ENCODE measurements around the gene GPR78.

The GPR78 gene

GRCh38 chr4:8607603-8608481 is 27.6 kb downstream of the GPR78 start:
- peaks cover 0 to 2% of the 10 kb centered on the region in 2 donors for H3K9me3 ChIP-seq (replicated peaks in 1 of 2; ENCODE audit: control insufficient read depth in 2 of 2, insufficient read depth in 1 of 2, low read depth in 1 of 2, low read length in 2 of 2)
- no peak overlapping the region for H3K9ac ChIP-seq (ENCODE audit: low read depth, low read length, poor library complexity)
- peaks cover 0 to 8% (median 0%) of the 10 kb centered on the region in 3 experiments for H3K27me3 ChIP-seq (ENCODE audit: control insufficient read depth in 3 of 3, insufficient read depth in 3 of 3, low read depth in 1 of 3, low read length in 3 of 3)
- H2BK15ac ChIP-seq (ENCODE audit: low read length) = peak overlapping the region; percentile 81
- no CpG with 5 or more reads among the region's 42 CpGs for WGBS, 2 donors (ENCODE audit: extremely low coverage in 2 of 2, insufficient read length in 2 of 2, insufficient replicate concordance in 1 of 2)
- H3K79me1 ChIP-seq (ENCODE audit: low read depth, low read length) = peaks cover 3% of the 10 kb centered on the region
- peak overlapping the region; percentile 86 for H3K23ac ChIP-seq (ENCODE audit: low read depth, low read length, poor library complexity)
- no peak overlapping the region for H2BK120ac ChIP-seq (ENCODE audit: low read depth, low read length)
- peak overlapping the region in 1 of 2 donors; percentile 35 for H3K4me3 ChIP-seq (ENCODE audit: low read length in 2 of 2)
- no peak overlapping the region for H4K91ac ChIP-seq (ENCODE audit: low read depth, low read length, poor library complexity)
- no peak overlapping the region for H2BK12ac ChIP-seq (ENCODE audit: low read length)
- H2BK5ac ChIP-seq (ENCODE audit: low read length) = no peak overlapping the region
- no peak overlapping the region for H3K4me2 ChIP-seq (ENCODE audit: insufficient read depth, low read length, poor library complexity, severe bottlenecking)
- peak overlapping the region; percentile 95 for H2AK5ac ChIP-seq (ENCODE audit: low read depth, low read length)
- H3K14ac ChIP-seq (ENCODE audit: low read length) = peak overlapping the region; percentile 27
- no peak overlapping the region for H3K4ac ChIP-seq (ENCODE audit: low read length)
- peak; percentile 70 for DNase-seq (ENCODE audit: low spot score)
- no peak overlapping the region for H4K8ac ChIP-seq (ENCODE audit: low read depth, low read length)
- peak overlapping the region; percentile 40 for H2AFZ ChIP-seq (ENCODE audit: low read length)
- H3K4me1 ChIP-seq (ENCODE audit: control insufficient read depth in 2 of 2, insufficient read depth in 1 of 2, low read depth in 1 of 2, low read length in 2 of 2) = peaks cover 0 to 4% of the 10 kb centered on the region in 2 donors
- H3K18ac ChIP-seq (ENCODE audit: low read length) = peak overlapping the region; percentile 80
- H3K36me3 ChIP-seq (replicated peaks in 1 of 2; ENCODE audit: control insufficient read depth in 2 of 2, insufficient read depth in 2 of 2, low read length in 2 of 2) = no peaks in the 10 kb centered on the region
- no peak overlapping the region for H3K27ac ChIP-seq (replicated peaks; ENCODE audit: low read length)

- Histone ChIP-seq H2BK5ac (ENCODE audit: low read length) (no peak overlapping the region), H4K91ac (ENCODE audit: low read depth, low read length, poor library complexity) (no peak overlapping the region), H2BK15ac (ENCODE audit: low read length) (no peak overlapping the region), H3K4me1 (ENCODE audit: control insufficient read depth in 2 of 2, insufficient read depth in 1 of 2, low read depth in 1 of 2, low read length in 2 of 2) (peaks cover 0 to 4% of the 10 kb centered on the region in 2 donors), H2BK120ac (ENCODE audit: low read depth, low read length) (no peak overlapping the region), H2AK5ac (ENCODE audit: low read depth, low read length) (no peak overlapping the region), H3K23ac (ENCODE audit: low read depth, low read length, poor library complexity) (peak overlapping the region; percentile 12), H3K79me1 (ENCODE audit: low read depth, low read length) (peaks cover 3% of the 10 kb centered on the region), H3K4ac (ENCODE audit: low read length) (no peak overlapping the region), H3K4me2 (ENCODE audit: insufficient read depth, low read length, poor library complexity, severe bottlenecking) (no peak overlapping the region), H3K4me3 (ENCODE audit: low read length in 2 of 2) (no peak overlapping the region), H3K36me3 (replicated peaks in 1 of 2; ENCODE audit: control insufficient read depth in 2 of 2, insufficient read depth in 2 of 2, low read length in 2 of 2) (no peaks in the 10 kb centered on the region), H3K9me3 (replicated peaks in 1 of 2; ENCODE audit: control insufficient read depth in 2 of 2, insufficient read depth in 1 of 2, low read depth in 1 of 2, low read length in 2 of 2) (peaks cover 0 to 2% of the 10 kb centered on the region in 2 donors), H4K8ac (ENCODE audit: low read depth, low read length) (no peak overlapping the region), H2AFZ (ENCODE audit: low read length) (no peak overlapping the region), H3K9ac (ENCODE audit: low read depth, low read length, poor library complexity) (no peak overlapping the region), H3K27ac (replicated peaks; ENCODE audit: low read length) (no peak overlapping the region), H3K27me3 (ENCODE audit: control insufficient read depth in 3 of 3, insufficient read depth in 3 of 3, low read depth in 1 of 3, low read length in 3 of 3) (peaks cover 0 to 1% (median 0%) of the 10 kb centered on the region in 3 experiments), H3K14ac (ENCODE audit: low read length) (no peak overlapping the region), H3K18ac (ENCODE audit: low read length) (no peak overlapping the region), H2BK12ac (ENCODE audit: low read length) (no peak overlapping the region)
- DNase-seq (ENCODE audit: low spot score) = no peak
- no CpG with 5 or more reads among the region's 5 CpGs for WGBS, 2 donors (ENCODE audit: extremely low coverage in 2 of 2, insufficient read length in 2 of 2, insufficient replicate concordance in 1 of 2)
Observed at GRCh38 chr4:8608714-8609391, 28.7 kb downstream of the GPR78 start.

- Histone ChIP-seq H3K4me3 (ENCODE audit: low read length in 2 of 2) (no peak overlapping the region), H3K9ac (ENCODE audit: low read depth, low read length, poor library complexity) (no peak overlapping the region), H2BK5ac (ENCODE audit: low read length) (peak overlapping the region; percentile 24), H2AFZ (ENCODE audit: low read length) (no peak overlapping the region), H3K14ac (ENCODE audit: low read length) (peak overlapping the region; percentile 38), H3K27me3 (ENCODE audit: control insufficient read depth in 3 of 3, insufficient read depth in 3 of 3, low read depth in 1 of 3, low read length in 3 of 3) (peaks cover 0 to 5% (median 0%) of the 10 kb centered on the region in 3 experiments), H2AK5ac (ENCODE audit: low read depth, low read length) (peak overlapping the region; percentile 27), H2BK15ac (ENCODE audit: low read length) (no peak overlapping the region), H2BK12ac (ENCODE audit: low read length) (peak overlapping the region; percentile 58), H3K4ac (ENCODE audit: low read length) (no peak overlapping the region), H3K4me2 (ENCODE audit: insufficient read depth, low read length, poor library complexity, severe bottlenecking) (no peak overlapping the region), H3K23ac (ENCODE audit: low read depth, low read length, poor library complexity) (no peak overlapping the region), H3K27ac (replicated peaks; ENCODE audit: low read length) (no peak overlapping the region), H3K36me3 (replicated peaks in 1 of 2; ENCODE audit: control insufficient read depth in 2 of 2, insufficient read depth in 2 of 2, low read length in 2 of 2) (no peaks in the 10 kb centered on the region), H3K9me3 (replicated peaks in 1 of 2; ENCODE audit: control insufficient read depth in 2 of 2, insufficient read depth in 1 of 2, low read depth in 1 of 2, low read length in 2 of 2) (peaks cover 0 to 2% of the 10 kb centered on the region in 2 donors), H3K18ac (ENCODE audit: low read length) (peak overlapping the region; percentile 28), H3K4me1 (ENCODE audit: control insufficient read depth in 2 of 2, insufficient read depth in 1 of 2, low read depth in 1 of 2, low read length in 2 of 2) (peaks cover 0 to 4% of the 10 kb centered on the region in 2 donors), H4K8ac (ENCODE audit: low read depth, low read length) (no peak overlapping the region), H4K91ac (ENCODE audit: low read depth, low read length, poor library complexity) (no peak overlapping the region), H3K79me1 (ENCODE audit: low read depth, low read length) (peaks cover 3% of the 10 kb centered on the region), H2BK120ac (ENCODE audit: low read depth, low read length) (no peak overlapping the region)
- DNase-seq (ENCODE audit: low spot score) = no peak
- 100% methylated on average over 1 of the region's 6 CpGs for WGBS, 2 donors (ENCODE audit: extremely low coverage in 2 of 2, insufficient read length in 2 of 2, insufficient replicate concordance in 1 of 2)
Observed at GRCh38 chr4:8609406-8609805, 29.2 kb downstream of the GPR78 start.

DNA sequence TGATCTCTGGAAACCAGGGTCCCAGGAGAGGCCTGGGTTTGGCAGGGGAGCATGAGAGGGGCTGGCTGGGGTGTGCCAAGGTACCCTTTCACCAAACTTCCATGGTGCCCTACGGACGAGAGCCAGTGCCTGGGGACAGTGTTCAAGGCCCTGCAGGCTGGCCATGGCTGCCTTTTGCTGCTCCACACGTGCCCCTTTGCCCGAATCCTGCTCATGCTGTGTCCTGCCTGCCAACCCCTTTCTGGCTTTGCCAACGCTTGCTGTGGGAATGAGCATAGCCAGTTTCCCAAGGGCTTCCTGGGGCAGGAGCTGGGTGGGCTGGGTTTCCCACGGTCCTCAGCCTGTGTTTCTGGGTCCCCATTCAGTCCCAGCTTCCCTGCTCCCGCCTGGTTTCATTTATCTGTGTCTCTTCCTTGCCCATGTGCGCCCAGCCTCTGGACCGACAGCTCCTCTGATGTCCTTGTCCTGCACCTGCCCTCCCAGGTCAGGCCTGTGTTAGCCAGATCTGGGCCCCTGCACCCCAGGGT is 29.7 kb downstream of the GPR78 start:
- Histone ChIP-seq H3K4me3 (ENCODE audit: low read length in 2 of 2) (no peak overlapping the region), H2AFZ (ENCODE audit: low read length) (no peak overlapping the region)
- no CpG with 5 or more reads among the region's 9 CpGs for WGBS, 2 donors (ENCODE audit: extremely low coverage in 2 of 2, insufficient read length in 2 of 2, insufficient replicate concordance in 1 of 2)

More for the DNA sequence above, 29.7 kb downstream of the GPR78 start:
- Histone ChIP-seq H3K36me3 (replicated peaks in 1 of 2; ENCODE audit: control insufficient read depth in 2 of 2, insufficient read depth in 2 of 2, low read length in 2 of 2) (no peaks in the 10 kb centered on the region), H3K9me3 (replicated peaks in 1 of 2; ENCODE audit: control insufficient read depth in 2 of 2, insufficient read depth in 1 of 2, low read depth in 1 of 2, low read length in 2 of 2) (peaks cover 0 to 2% of the 10 kb centered on the region in 2 donors), H3K18ac (ENCODE audit: low read length) (peak overlapping the region; percentile 57), H3K4ac (ENCODE audit: low read length) (no peak overlapping the region), H3K23ac (ENCODE audit: low read depth, low read length, poor library complexity) (no peak overlapping the region), H3K9ac (ENCODE audit: low read depth, low read length, poor library complexity) (no peak overlapping the region), H3K4me2 (ENCODE audit: insufficient read depth, low read length, poor library complexity, severe bottlenecking) (no peak overlapping the region), H3K27me3 (ENCODE audit: control insufficient read depth in 3 of 3, insufficient read depth in 3 of 3, low read depth in 1 of 3, low read length in 3 of 3) (peaks cover 0 to 6% (median 0%) of the 10 kb centered on the region in 3 experiments), H4K91ac (ENCODE audit: low read depth, low read length, poor library complexity) (no peak overlapping the region), H3K79me1 (ENCODE audit: low read depth, low read length) (peaks cover 4% of the 10 kb centered on the region), H3K4me1 (ENCODE audit: control insufficient read depth in 2 of 2, insufficient read depth in 1 of 2, low read depth in 1 of 2, low read length in 2 of 2) (peaks cover 0 to 4% of the 10 kb centered on the region in 2 donors), H2AK5ac (ENCODE audit: low read depth, low read length) (peak overlapping the region; percentile 27), H2BK5ac (ENCODE audit: low read length) (peak overlapping the region; percentile 24), H3K27ac (replicated peaks; ENCODE audit: low read length) (no peak overlapping the region), H4K8ac (ENCODE audit: low read depth, low read length) (no peak overlapping the region), H3K14ac (ENCODE audit: low read length) (peak overlapping the region; percentile 40), H2BK12ac (ENCODE audit: low read length) (peak overlapping the region; percentile 58), H2BK15ac (ENCODE audit: low read length) (no peak overlapping the region), H2BK120ac (ENCODE audit: low read depth, low read length) (no peak overlapping the region)
- no peak for DNase-seq (ENCODE audit: low spot score)
